A673 (cell line): ENCODE measurements around the gene ZNF501.

Source experiments
- CTCF ChIP-seq: fragments of 300-800, 200-600 bp; sonication (generic); conservative IDR thresholded peaks from 2 replicates; pipeline ENCODE4 v1.5.1; 2017; ENCODE audit warnings: low read depth, mild to moderate bottlenecking, antibody characterized with exemption, low read length, moderate library complexity, mixed read lengths
- EZH2 ChIP-seq: fragments of 200-600 bp; sonication (generic); IDR thresholded peaks from 2 replicates; pipeline ENCODE4 v1.6.1; 2017; ENCODE audit warnings: borderline replicate concordance, low read depth, mild to moderate bottlenecking, mixed read lengths, antibody characterized with exemption, low read length; ENCODE audit not compliant: poor library complexity, severe bottlenecking

- TF ChIP-seq CTCF = no peak
- no peak for TF ChIP-seq EZH2
These were observed 31.6 kb downstream of the ZNF501 start for GRCh38 chr3:44761101-44761423.
